Measurements from ENCODE around the gene C19orf33. TPM values are rescaled to one million over a fixed set of nuclear protein-coding genes. Genes with fewer than 3 reads are reported as not detected.
A peak's percentile ranks its signal among the peaks of the same experiment; 100 is the strongest.

C19orf33 gene
- total and polyA plus RNA-seq, 2 experiments from 2014 or later: 58.9 to 72.2 TPM

DNA sequence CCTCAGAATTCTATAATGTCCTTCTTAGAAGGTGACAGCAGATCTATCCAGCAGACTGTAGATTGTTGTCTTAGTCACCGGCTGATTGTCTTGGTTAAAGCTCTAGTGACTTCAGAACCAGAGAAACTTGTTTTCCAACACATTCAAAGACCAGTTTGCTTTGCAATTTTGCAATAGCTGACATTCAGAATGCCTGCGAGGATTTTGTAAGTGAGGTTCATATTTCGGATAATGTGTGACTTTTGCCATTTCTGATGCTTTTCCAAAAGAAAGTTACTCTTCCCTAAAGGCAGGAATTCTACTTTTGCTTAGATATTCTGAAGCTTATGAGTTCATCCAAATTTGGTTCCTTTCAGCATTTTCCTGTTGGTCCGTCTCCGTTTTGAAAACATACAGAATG, 26.5 kb upstream of the C19orf33 start (continued):
- TF ChIP-seq, protein P1, sequence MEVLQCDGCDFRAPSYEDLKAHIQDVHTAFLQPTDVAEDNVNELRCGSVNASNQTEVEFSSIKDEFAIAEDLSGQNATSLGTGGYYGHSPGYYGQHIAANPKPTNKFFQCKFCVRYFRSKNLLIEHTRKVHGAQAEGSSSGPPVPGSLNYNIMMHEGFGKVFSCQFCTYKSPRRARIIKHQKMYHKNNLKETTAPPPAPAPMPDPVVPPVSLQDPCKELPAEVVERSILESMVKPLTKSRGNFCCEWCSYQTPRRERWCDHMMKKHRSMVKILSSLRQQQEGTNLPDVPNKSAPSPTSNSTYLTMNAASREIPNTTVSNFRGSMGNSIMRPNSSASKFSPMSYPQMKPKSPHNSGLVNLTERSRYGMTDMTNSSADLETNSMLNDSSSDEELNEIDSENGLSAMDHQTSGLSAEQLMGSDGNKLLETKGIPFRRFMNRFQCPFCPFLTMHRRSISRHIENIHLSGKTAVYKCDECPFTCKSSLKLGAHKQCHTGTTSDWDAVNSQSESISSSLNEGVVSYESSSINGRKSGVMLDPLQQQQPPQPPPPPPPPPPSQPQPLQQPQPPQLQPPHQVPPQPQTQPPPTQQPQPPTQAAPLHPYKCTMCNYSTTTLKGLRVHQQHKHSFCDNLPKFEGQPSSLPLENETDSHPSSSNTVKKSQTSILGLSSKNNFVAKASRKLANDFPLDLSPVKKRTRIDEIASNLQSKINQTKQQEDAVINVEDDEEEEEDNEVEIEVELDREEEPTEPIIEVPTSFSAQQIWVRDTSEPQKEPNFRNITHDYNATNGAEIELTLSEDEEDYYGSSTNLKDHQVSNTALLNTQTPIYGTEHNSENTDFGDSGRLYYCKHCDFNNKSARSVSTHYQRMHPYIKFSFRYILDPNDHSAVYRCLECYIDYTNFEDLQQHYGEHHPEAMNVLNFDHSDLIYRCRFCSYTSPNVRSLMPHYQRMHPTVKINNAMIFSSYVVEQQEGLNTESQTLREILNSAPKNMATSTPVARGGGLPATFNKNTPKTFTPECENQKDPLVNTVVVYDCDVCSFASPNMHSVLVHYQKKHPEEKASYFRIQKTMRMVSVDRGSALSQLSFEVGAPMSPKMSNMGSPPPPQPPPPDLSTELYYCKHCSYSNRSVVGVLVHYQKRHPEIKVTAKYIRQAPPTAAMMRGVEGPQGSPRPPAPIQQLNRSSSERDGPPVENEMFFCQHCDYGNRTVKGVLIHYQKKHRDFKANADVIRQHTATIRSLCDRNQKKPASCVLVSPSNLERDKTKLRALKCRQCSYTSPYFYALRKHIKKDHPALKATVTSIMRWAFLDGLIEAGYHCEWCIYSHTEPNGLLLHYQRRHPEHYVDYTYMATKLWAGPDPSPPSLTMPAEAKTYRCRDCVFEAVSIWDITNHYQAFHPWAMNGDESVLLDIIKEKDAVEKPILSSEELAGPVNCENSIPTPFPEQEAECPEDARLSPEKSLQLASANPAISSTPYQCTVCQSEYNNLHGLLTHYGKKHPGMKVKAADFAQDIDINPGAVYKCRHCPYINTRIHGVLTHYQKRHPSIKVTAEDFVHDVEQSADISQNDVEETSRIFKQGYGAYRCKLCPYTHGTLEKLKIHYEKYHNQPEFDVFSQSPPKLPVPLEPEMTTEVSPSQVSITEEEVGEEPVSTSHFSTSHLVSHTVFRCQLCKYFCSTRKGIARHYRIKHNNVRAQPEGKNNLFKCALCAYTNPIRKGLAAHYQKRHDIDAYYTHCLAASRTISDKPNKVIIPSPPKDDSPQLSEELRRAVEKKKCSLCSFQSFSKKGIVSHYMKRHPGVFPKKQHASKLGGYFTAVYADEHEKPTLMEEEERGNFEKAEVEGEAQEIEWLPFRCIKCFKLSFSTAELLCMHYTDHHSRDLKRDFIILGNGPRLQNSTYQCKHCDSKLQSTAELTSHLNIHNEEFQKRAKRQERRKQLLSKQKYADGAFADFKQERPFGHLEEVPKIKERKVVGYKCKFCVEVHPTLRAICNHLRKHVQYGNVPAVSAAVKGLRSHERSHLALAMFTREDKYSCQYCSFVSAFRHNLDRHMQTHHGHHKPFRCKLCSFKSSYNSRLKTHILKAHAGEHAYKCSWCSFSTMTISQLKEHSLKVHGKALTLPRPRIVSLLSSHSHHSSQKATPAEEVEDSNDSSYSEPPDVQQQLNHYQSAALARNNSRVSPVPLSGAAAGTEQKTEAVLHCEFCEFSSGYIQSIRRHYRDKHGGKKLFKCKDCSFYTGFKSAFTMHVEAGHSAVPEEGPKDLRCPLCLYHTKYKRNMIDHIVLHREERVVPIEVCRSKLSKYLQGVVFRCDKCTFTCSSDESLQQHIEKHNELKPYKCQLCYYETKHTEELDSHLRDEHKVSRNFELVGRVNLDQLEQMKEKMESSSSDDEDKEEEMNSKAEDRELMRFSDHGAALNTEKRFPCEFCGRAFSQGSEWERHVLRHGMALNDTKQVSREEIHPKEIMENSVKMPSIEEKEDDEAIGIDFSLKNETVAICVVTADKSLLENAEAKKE (CRISPR knock-in tag; IDR thresholded peaks at IDR 0.05): no peak
- no peak for TF ChIP-seq ZNF331 (CRISPR knock-in tag; IDR thresholded peaks at IDR 0.05; ENCODE audit: low read depth)

DNA sequence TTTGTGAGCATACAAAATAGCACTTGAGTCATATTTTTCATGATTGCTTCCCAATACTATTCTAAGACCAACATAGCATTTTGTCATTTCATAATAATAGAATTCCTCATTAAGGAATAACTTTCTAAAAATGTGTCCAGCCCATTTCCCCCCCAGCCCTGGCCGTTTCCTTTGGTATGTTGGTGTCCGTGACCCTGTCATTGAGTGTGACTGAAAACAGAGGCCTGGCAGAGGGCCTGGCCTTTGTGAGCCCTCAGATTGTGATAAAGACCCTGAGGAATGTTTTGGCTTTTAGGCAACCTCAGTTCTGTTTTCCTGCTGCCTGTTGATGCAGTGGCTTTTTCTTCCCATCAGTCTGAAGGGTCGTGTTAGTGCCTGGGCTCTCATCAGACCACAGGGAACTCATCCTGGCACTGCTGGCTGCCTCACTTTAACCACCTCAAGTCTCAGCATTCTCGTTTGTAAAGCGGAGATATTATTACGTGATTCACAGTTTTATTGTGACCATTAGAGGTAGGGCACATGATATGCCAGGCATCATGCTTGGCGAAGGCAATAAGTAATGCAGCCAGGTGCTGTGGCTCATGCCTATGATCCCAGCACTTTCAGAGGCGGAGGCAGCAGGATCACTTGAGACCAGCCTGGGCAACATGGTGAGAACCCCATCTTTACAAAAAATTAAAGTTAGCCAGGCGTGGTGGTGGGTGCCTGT, 25.9 kb upstream of the C19orf33 start:
- Histone ChIP-seq H3K4me2 (no peak overlapping the region), H3K79me2 (replicated peaks; ENCODE audit: insufficient read depth) (peaks cover 100% of the 10 kb centered on the region)
- TF ChIP-seq, protein P2, sequence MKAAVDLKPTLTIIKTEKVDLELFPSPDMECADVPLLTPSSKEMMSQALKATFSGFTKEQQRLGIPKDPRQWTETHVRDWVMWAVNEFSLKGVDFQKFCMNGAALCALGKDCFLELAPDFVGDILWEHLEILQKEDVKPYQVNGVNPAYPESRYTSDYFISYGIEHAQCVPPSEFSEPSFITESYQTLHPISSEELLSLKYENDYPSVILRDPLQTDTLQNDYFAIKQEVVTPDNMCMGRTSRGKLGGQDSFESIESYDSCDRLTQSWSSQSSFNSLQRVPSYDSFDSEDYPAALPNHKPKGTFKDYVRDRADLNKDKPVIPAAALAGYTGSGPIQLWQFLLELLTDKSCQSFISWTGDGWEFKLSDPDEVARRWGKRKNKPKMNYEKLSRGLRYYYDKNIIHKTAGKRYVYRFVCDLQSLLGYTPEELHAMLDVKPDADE (IDR thresholded peaks at IDR 0.05): no peak
- TF ChIP-seq, protein P3, sequence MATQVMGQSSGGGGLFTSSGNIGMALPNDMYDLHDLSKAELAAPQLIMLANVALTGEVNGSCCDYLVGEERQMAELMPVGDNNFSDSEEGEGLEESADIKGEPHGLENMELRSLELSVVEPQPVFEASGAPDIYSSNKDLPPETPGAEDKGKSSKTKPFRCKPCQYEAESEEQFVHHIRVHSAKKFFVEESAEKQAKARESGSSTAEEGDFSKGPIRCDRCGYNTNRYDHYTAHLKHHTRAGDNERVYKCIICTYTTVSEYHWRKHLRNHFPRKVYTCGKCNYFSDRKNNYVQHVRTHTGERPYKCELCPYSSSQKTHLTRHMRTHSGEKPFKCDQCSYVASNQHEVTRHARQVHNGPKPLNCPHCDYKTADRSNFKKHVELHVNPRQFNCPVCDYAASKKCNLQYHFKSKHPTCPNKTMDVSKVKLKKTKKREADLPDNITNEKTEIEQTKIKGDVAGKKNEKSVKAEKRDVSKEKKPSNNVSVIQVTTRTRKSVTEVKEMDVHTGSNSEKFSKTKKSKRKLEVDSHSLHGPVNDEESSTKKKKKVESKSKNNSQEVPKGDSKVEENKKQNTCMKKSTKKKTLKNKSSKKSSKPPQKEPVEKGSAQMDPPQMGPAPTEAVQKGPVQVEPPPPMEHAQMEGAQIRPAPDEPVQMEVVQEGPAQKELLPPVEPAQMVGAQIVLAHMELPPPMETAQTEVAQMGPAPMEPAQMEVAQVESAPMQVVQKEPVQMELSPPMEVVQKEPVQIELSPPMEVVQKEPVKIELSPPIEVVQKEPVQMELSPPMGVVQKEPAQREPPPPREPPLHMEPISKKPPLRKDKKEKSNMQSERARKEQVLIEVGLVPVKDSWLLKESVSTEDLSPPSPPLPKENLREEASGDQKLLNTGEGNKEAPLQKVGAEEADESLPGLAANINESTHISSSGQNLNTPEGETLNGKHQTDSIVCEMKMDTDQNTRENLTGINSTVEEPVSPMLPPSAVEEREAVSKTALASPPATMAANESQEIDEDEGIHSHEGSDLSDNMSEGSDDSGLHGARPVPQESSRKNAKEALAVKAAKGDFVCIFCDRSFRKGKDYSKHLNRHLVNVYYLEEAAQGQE (IDR thresholded peaks at IDR 0.05; ENCODE audit: unreplicated experiment): no peak
- no peak for TF ChIP-seq EZH2phosphoT487 (IDR thresholded peaks at IDR 0.05; ENCODE audit: unreplicated experiment)

More for the DNA sequence above, 25.9 kb upstream of the C19orf33 start:
- Mint-ChIP-seq H3K4me3 (no peak overlapping the region), H3K27me3 (ENCODE audit: insufficient read depth, low read depth, poor library complexity) (no peaks in the 10 kb centered on the region), H3K9me3 (no peaks in the 10 kb centered on the region), H3K36me3 (ENCODE audit: low read depth) (peaks cover 15% of the 10 kb centered on the region; the same call in 2 of the 3 replicates), H3K27ac (no peak overlapping the region), H3K4me1 (no peaks in the 10 kb centered on the region; the same call in 2 of the 3 replicates)
- Histone ChIP-seq H4K20me1 (replicated peaks; ENCODE audit: insufficient read depth) (peaks cover 82% of the 10 kb centered on the region), H3K4me1 (ENCODE audit: insufficient read depth) (no peaks in the 10 kb centered on the region), H3K27me3 (ENCODE audit: insufficient read depth) (no peaks in the 10 kb centered on the region), H2AFZ (no peak overlapping the region), H3K36me3 (ENCODE audit: insufficient read depth) (no peaks in the 10 kb centered on the region), H3K9me2 (ENCODE audit: insufficient read depth) (no peaks in the 10 kb centered on the region), H3K4me3 (no peak overlapping the region), H3F3A (replicated peaks; ENCODE audit: low read depth) (peaks cover 13% of the 10 kb centered on the region; the same call in 1 of the 2 replicates), H3K27ac (ENCODE audit: low read depth) (peak overlapping the region; percentile 76)
- DNase-seq (ENCODE audit: low spot score): no peak
- no peak; the same call in 2 of the 3 replicates for ATAC-seq

Data from GM23338 (cell line).